Brain microvascular endothelial cell (primary cell): Measurements from ENCODE around the gene SLC2A11.

Source experiments
- DNase-seq: peaks from one replicate; pipeline ENCODE4 v3.0.0-alpha.2; 2020
- H3K27ac ChIP-seq: fragments of 250-450 bp; sonication (Bioruptor Pico); 2 replicates; pipeline ENCODE4 v1.5.1; 2020; ENCODE audit warnings: mild to moderate bottlenecking, moderate library complexity
- H3K27me3 ChIP-seq: fragments of 250-450 bp; sonication (Bioruptor Pico); replicated peaks from 2 replicates; pipeline ENCODE4 v1.5.1; 2020; ENCODE audit warnings: mild to moderate bottlenecking
- H3K36me3 ChIP-seq: fragments of 250-450 bp; sonication (Bioruptor Pico); replicated peaks from 2 replicates; pipeline ENCODE4 v1.5.1; 2020; ENCODE audit warnings: mild to moderate bottlenecking
- H3K4me3 ChIP-seq: 2 replicates; pipeline ENCODE4 v1.5.1; 2011; ENCODE audit warnings: low read depth, mild to moderate bottlenecking, control low read depth, low read length, moderate library complexity
- in situ Hi-C: cut with HindIII; loops from 2 replicates; pipeline ENCODE4 v1.10.0; 2017; ENCODE audit warnings: low sequenced_read_pairs, low pct_ligation_motif_present
- TF ChIP-seq, protein P1 (sequence below): IDR thresholded peaks from 2 replicates; pipeline ENCODE4 v1.5.1; 2011; ENCODE audit warnings: low read depth, mild to moderate bottlenecking, moderate library complexity, low read length, control low read depth, inconsistent platforms; ENCODE audit errors: missing control alignments

The SLC2A11 gene

DNA sequence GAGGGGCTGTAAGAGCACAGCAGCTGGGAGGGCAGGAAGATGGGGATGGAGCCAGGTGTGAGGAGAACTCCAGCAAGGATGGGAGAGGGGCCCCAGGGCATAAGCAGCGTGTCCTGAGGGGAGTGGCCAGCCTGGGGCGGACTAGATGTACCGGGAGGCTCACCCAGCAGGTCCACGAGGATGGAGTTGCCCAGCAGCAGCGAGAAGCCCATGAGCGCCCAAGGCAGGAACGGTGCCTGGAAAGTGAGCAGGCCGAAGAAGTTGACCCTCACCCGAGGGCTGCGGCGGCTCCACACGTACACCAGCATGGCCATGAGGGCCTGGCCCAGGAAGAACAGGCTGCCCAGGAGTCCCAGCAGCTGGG lies 20.2 kb upstream of the SLC2A11 start:
- H3K36me3 ChIP-seq: peaks cover 12% of the 10 kb centered on the region
- in situ Hi-C loops: no loop called here
- TF ChIP-seq, protein P1, sequence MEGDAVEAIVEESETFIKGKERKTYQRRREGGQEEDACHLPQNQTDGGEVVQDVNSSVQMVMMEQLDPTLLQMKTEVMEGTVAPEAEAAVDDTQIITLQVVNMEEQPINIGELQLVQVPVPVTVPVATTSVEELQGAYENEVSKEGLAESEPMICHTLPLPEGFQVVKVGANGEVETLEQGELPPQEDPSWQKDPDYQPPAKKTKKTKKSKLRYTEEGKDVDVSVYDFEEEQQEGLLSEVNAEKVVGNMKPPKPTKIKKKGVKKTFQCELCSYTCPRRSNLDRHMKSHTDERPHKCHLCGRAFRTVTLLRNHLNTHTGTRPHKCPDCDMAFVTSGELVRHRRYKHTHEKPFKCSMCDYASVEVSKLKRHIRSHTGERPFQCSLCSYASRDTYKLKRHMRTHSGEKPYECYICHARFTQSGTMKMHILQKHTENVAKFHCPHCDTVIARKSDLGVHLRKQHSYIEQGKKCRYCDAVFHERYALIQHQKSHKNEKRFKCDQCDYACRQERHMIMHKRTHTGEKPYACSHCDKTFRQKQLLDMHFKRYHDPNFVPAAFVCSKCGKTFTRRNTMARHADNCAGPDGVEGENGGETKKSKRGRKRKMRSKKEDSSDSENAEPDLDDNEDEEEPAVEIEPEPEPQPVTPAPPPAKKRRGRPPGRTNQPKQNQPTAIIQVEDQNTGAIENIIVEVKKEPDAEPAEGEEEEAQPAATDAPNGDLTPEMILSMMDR: no peak

DNA sequence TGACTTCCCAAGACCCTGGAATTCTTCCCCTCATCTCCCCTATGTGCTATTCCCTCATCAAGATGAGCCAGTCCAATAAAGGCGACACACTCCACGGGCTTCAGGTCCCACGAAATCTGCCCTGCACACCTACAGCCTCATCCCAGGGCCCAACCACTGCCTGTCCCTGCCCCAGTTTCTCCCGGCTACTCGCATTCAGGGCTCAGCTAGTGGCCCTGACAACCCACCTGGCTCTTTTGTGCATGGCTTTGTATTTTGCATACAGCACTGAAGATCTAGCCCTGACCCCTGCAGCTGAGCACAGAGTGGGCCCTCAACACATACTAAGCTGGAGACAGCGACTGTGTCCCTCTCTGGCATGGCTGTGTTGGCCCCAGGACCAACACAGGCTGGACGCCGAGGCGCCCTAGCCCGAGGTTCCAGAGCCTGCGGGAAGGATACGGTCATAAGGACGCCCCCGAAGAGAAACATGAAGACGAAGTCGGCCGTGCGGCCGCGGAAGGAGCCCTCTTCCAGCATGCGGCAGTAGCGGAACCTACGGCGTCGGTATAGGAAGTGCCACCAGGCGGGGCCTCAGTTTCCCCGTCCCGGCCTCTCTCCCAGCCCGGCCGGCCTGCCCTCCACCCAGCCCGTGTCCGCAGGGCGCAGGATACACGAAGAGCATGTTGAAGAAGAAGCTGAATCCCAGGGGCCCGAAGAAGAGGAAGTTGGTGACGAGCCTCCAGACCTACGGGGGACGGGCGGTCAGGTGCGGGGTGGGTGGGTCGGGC lies 19.6 kb upstream of the SLC2A11 start:
- peak overlapping the region; percentile 52 for H3K4me3 ChIP-seq

More for the DNA sequence above, 20.2 kb upstream of the SLC2A11 start:
- Histone ChIP-seq H3K27me3 (no peaks in the 10 kb centered on the region), H3K27ac (no peak overlapping the region), H3K4me3 (no peak overlapping the region)
- no peak for DNase-seq

DNA sequence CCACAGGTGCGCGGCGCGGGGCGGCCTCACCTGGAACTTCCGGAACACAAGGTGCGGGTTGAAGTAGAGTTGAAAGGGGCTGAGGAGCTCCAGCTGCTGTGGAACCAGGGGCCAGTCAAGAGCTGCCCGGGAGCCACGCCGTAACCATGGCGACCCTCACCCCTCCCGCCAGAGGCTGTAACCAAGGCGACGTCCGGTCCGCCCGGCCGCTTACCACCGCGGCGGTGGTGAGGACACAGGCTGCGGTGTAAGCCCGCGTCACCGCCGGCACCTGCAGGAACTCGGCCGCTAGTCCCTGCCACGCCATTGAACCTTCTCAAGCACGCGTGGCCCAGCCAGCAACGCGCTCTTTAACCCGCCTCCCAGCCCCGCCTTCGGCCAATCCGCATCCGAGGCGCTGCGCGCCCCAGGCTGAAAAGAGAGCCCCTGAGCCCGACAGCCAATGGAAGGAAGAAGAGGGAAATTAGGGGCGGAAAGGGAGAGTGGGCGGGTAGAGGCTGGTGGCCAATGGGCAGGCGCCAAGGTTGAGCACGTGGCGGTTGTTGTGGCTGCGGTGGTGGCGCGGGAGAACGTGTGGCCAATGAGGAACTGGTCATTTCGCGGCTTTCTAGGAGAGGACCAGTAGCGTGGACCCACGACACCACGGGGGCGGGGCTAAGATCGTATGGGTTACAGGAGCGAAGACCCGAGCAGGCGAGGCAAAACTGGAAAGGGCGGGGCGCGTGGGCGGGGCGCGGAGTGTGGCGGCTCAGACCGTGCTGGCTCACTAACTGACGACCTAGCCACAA lies 18.8 kb upstream of the SLC2A11 start, which contains the start of gene DERL3:
DERL3 (minus strand) TSS at position 326 of the 788 bp plus-strand sequence; CDS start at position 307, 19 bp downstream.
- DNase-seq: peak; percentile 99
- TF ChIP-seq, protein P1: no peak
- Histone ChIP-seq H3K27ac (no peak within 1 kb of the TSS), H3K27me3 (no peaks in the 10 kb centered on the region), H3K36me3 (peaks cover 12% of the 10 kb centered on the region), H3K4me3 (peak within 1 kb of the TSS; percentile 52)
- in situ Hi-C loops: no loop called here

More for the DNA sequence above, 19.6 kb upstream of the SLC2A11 start:
- no peaks in the 10 kb centered on the region for H3K27me3 ChIP-seq
- no peak for DNase-seq
- in situ Hi-C loops: no loop called here
- no peak overlapping the region for H3K27ac ChIP-seq
- peaks cover 12% of the 10 kb centered on the region for H3K36me3 ChIP-seq
- TF ChIP-seq, protein P1: no peak

DNA sequence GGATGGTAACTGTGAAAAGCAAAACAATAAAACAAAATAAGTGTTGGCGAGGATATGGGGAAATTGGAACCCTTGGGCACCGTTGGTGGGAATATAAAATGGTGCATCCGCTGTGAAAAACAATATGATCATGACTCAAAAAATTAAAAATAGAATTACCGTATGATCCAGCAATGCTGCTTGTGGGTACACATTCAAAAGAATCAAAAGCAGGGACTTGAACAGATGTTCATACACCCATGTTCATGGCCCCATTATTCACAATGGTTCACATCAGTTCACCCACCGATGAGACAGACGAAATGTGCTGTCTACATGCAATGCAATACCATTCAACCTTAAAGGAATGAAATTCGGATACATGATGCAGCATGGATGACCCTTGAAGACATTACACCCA lies 17.6 kb upstream of the SLC2A11 start:
- Histone ChIP-seq H3K27me3 (no peaks in the 10 kb centered on the region), H3K36me3 (peaks cover 5% of the 10 kb centered on the region), H3K27ac (no peak overlapping the region), H3K4me3 (no peak overlapping the region)
- in situ Hi-C loops: no loop called here
- no peak for DNase-seq
- TF ChIP-seq, protein P1: no peak

DNA sequence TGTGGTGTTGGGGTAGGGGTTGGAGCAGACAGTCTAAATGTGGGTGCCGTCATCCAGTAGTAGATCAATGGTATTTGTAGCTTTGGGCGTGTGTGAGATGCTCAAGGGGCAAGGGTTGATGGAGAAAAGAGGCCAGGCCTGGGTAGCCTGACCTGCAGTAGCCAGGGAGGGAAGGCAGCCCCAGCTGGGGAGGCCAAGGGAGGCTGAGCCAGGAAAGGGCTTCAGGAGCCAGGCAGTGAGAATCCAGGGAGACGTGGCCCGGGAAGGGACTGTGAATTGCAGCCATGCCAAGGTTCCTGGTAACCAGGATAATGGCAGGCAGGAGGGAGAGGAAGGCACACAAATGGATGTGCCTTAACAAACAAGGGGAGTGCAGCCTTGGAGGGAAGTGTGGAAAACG lies 16.4 kb upstream of the SLC2A11 start:
- no peak for DNase-seq
- TF ChIP-seq, protein P1: no peak
- no peak overlapping the region for H3K27ac ChIP-seq
- H3K36me3 ChIP-seq: peaks cover 3% of the 10 kb centered on the region
- H3K27me3 ChIP-seq: no peaks in the 10 kb centered on the region
- no peak overlapping the region for H3K4me3 ChIP-seq
- in situ Hi-C loops: no loop called here
